Stimulated activated CD8-positive, alpha-beta memory T cell treated with anti-CD3 and anti-CD28 coated beads, Interleukin-7, amount 100 ng/mL, for 48 hours (primary cell): ENCODE measurements around the gene CYB561D2.
A peak's percentile ranks its signal among the peaks of the same experiment; 100 is the strongest.

Experiments used
- DNase-seq, 2 donors: peaks; one replicate each; pipeline ENCODE4 v3.0.0-alpha.2; 2020; ENCODE audit warnings: low read depth in 1 of 2; ENCODE audit errors: extremely low read depth in 1 of 2

The CYB561D2 gene

GRCh38 chr3:50340448-50341329, 10.0 kb upstream of the CYB561D2 start, which contains the start of gene RASSF1:
Gene RASSF1 (minus strand): TSS chr3:50340836. CDS start chr3:50340805, 31 bp downstream.
- DNase-seq, result peak; percentile 67 to 71

- no peak for DNase-seq
Measured at GRCh38 chr3:50341537-50341936, 9.1 kb upstream of the CYB561D2 start.

DNA sequence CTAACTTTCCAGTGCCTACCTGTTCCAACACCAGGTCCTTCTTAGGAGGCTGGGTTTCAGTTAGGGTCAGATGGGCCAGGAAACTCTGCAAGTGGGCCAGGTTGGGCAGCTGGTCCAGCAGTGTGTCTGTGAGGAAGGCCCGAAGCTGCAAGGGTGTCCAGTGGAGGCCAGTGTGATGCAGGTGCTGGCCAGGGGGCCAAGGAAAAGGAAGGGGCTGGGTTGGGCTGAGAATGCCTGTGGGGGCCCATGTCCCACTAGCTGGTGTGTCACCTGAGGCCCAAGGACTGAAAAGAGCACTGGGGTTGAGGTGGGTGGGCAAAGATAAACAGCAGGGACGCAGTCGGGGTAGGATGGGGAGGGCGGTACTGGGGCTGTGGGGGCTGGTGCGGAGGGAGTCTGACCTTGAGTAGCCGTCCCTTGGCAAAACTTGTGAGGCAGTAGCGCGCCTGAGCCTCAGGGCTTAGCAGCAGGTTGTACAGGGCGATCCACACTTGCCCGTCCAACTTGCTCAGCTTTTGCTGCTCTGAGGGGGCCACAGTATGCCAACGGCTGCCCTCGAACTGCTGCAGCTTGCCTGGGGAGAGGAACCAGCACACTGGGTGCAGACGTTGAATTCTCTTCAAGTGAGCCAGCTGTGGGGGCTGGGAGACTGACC, 8.5 kb upstream of the CYB561D2 start:
- DNase-seq, result no peak

DNA sequence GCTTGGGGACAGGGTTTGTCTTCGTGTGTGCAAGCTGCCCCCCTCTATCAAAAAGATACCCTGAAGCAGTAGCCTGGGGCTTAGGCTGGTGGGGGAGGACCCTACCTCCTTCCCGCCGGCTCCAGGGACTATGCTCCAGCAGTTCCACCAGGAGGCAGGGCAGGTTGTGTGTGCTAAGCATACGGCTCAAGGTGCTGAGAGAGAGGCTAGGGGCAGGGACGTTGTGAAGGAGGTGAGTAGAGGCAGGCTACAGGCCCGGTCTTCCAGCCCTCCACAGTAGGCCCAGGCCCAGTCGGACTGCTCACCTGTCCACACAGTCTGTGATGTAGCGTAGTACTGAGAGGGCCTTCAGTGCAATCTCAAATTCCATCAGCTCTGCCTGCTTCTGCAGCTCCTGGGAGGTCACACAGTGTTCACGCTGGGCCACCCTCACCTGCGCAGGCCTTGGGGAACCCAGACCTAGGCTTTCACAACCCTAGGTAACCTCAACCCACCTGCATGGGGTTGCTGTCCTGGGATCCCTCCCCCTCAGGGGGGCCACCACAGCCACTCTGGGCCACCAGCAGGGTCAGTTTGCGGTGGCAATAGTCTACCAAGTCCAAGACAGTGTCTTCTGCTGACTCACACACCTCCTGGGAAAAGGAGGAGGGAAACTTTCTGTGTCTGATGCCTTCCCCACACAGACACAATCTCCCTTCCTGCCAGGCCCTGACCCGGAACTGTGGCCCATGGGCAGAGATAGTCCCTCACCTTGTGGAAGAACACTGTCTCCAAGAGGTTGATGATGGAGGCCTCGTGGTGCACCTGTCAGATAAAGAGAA, 7.6 kb upstream of the CYB561D2 start:
- no peak for DNase-seq

DNA sequence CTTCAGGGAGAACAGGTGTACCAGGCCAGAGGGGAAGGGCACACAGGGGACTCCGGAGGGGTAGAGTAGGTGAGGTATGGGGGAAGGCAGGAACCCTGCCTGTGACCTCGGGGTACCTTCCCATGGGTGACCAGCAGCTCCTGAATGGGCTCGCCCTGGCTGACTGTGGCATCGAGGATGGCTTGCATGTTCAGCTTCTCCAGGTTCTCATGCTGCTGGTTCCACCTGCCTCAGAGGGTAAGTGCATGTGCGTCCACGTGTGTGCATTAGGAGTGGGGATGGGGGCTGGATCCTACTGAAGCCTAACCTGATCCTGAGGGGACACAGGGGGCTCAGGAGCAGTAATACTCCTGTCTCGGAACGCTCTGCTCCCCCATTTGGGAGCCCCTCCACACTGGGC, 5.7 kb upstream of the CYB561D2 start:
- no peak for DNase-seq

GRCh38 chr3:50345586-50346234, 5.0 kb upstream of the CYB561D2 start, which contains the start of gene ZMYND10:
Gene ZMYND10 (minus strand): TSS chr3:50345732. CDS start chr3:50345579, 153 bp downstream.
- peak; percentile 52 for DNase-seq

DNA sequence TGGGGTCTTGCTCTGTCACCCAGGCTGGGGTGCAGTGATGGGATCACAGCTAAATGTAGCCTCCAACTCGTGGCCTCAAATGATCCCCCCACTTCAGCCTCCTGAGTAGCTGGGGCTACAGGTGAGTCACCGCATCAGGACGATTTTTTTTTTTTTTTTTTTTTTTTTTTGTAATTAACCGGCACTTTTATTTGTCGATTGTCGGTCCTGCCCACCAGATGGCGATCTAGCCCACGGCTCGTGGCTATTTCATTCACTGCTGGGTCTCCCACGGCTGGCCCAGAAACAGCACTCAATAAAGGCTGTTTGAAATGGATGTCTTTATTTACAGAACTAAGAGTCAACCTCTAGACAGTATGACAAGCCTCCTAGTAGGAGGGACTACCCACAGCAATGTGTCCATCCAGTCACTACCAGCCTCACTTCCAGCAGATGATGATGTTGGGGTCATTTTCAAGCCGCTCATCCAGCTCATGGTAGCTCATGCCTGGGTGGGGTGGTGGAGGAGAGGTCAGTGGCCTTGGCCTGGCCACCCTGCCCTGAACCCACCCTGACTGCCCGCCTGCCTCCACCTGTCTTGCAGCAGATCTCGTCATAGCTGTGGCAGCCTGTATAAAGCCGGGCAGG, 3.4 kb upstream of the CYB561D2 start:
- DNase-seq, result peak in 1 of 2 donors; percentile 61

- DNase-seq, result no peak
Measured at GRCh38 chr3:50350213-50350526, 492 bp upstream of the CYB561D2 start.

DNA sequence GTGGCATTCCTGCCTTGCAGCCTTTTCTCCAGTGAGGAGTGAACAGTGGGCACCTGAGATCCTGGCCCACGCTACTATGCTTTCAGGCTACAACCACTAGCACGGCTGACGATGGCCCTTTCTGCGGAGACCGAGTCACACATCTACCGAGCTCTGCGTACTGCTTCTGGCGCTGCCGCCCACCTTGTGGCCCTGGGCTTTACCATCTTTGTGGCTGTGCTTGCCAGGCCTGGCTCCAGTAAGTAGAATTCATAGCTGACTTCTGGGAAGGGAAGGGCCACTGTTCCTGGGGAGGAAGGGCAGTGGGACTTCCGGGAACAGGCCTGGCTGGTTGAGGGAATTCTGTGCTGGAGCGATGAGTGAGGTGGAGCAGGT, 648 bp downstream of the CYB561D2 start:
- no peak for DNase-seq

DNA sequence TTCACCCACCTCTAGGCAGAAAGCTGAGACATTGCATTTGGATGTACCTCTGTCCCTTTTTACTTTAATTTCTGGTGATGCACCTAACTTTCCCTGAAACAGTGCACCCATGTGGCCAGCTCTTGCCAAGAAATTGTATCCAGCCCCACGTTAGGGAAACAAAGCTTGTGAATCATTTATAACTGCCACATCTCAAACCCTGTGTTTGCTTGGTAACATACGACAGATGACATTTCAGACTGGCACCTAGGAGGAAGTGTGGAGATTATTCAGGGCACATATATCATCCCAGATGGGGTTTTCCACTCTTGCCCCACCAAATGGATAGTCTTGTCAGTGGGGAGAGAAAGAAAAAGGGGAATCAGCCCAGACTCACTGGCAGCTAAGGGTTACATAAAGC, 2.1 kb downstream of the CYB561D2 start:
- DNase-seq, result no peak

DNA sequence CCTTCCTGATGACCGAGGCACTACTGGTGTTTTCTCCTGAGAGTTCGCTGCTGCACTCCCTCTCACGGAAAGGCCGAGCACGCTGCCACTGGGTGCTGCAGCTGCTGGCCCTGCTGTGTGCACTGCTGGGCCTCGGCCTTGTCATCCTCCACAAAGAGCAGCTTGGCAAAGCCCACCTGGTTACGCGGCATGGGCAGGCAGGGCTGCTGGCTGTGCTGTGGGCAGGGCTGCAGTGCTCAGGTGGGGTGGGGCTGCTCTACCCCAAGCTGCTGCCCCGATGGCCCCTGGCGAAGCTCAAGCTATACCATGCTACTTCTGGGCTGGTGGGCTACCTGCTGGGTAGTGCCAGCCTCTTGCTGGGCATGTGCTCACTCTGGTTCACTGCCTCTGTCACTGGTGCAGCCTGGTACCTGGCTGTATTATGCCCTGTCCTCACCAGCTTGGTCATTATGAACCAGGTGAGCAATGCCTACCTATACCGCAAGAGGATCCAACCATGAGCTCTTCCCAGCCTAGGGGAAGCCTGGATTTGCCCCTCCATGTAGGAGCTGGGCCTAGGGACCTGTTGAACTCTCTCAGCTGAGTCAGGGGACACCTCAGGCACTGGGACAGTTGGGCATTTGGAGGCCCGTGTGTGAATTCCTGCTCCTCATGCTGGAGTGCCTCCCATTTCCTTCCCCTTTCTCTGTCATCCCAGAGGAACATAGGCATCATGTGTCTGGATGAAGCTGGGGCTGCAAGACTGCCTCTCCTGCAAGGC, 2.8 kb downstream of the CYB561D2 start:
- DNase-seq, result no peak

- no peak for DNase-seq
Measured at GRCh38 chr3:50354186-50354764, 3.6 kb downstream of the CYB561D2 start.

- DNase-seq, result no peak
Measured at GRCh38 chr3:50354850-50355249, 4.2 kb downstream of the CYB561D2 start.

DNA sequence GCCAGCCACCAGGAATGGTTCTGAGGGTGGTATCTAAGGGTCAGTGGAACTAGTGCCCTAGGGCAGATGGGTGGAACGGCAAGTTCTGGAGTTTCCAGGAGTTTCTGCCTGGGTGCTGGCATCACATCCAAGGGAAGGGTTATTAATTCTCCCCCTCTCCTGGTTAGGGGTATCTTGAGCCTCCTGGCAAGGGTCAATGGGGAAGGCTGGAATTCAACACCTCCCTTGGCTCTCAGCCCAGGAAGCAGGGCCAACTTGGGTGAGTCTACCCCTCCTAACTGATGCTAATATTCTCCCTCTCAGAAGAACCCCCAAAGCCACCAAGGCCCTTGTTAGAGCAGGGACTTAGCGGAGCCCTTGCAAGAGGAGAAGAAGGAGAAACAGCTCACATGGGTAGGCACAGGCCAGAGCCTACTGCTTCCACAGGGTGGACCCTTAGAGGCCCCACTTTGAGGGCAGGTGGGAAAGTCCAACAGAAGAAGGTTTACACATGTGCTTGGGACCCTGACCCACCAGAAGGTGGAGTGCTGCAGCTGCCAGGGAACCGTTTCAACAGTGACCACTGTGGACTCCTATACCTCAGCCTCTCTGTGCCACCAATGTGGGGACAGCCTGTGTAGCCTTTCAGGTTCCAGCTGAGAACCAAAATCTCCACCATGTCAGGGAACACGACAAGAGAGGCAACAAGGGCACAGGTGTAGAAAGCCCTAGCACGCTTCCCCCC, 5.3 kb downstream of the CYB561D2 start:
- no peak for DNase-seq

DNA sequence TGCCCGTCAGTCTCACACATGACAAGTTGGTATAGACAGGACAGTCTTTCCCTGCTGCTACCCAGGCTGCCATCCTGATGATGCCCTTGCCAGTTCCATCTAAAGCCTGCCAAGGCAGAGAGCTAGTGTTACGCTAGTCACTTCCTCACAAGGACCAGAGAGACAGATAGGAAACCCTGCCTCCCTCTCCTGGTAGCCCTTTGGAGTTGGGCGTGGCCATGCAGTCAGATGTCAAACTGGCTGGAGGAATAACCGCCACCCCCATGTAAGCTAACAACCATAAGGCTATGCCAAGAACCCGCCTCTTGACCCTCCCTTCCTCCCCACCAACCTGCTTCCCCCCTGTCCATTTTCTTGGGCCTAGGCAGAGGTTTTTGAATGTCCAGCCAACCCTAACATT, 5.9 kb downstream of the CYB561D2 start:
- no peak for DNase-seq

- no peak for DNase-seq
Measured at GRCh38 chr3:50357481-50357880, 6.8 kb downstream of the CYB561D2 start.

- DNase-seq, result no peak
Measured at GRCh38 chr3:50358355-50358910, 7.8 kb downstream of the CYB561D2 start.
